ENCODE data around the gene PEAR1. TPM values are rescaled to one million over a fixed set of nuclear protein-coding genes. Genes with fewer than 3 reads are reported as not detected.

PEAR1 gene
- total and polyA plus RNA-seq, 2 of the 8 experiments (the other 6 are each of a cell fraction or from before 2014, with no cell fraction given): 0.63 to 0.71 TPM

GRCh38 chr1:156909671-156910070 lies 16.2 kb downstream of the PEAR1 start:
- Histone ChIP-seq H3K79me2 (ENCODE audit: control insufficient read depth in 1 of 2, insufficient read depth in 2 of 2, low read length in 2 of 2) (no peaks in the 10 kb centered on the region), H3K27me3 (replicated peaks in 1 of 4; ENCODE audit: control insufficient read depth in 3 of 4, extremely low read depth in 1 of 4, insufficient read depth in 3 of 4, low read length in 3 of 4) (peaks cover 0 to 15% (median 11%) of the 10 kb centered on the region in 4 experiments; a peak in 6 of 7 replicates), H3K4me3 (ENCODE audit: extremely low read depth in 1 of 4, insufficient read depth in 2 of 4, low read depth in 3 of 4, low read length in 4 of 4) (no peak overlapping the region), H2BK120ac (replicated peaks; ENCODE audit: low read depth, low read length) (no peak overlapping the region), H4K91ac (replicated peaks; ENCODE audit: insufficient read length, low read length) (no peak overlapping the region), H4K8ac (ENCODE audit: extremely low read depth, insufficient read depth, low read length) (peak overlapping the region; percentile 4; the same call in 1 of the 2 replicates), H2BK12ac (ENCODE audit: low read depth, low read length) (no peak overlapping the region), H3K4me1 (replicated peaks in 1 of 4; ENCODE audit: control insufficient read depth in 3 of 4, insufficient read depth in 4 of 4, low read length in 3 of 4) (peaks cover 2 to 12% (median 10%) of the 10 kb centered on the region in 4 experiments), H2AK5ac (ENCODE audit: low read depth, low read length) (no peak overlapping the region), H3K9me3 (ENCODE audit: insufficient read depth in 2 of 2, low read depth in 1 of 2, low read length in 1 of 2) (peaks cover 0 to 4% of the 10 kb centered on the region in 2 experiments; a peak in 1 of 4 replicates), H2AFZ (ENCODE audit: low read length) (no peak overlapping the region), H3K4ac (replicated peaks; ENCODE audit: insufficient read length, low read depth, low read length) (no peak overlapping the region), H3K36me3 (ENCODE audit: control insufficient read depth in 2 of 4, insufficient read depth in 4 of 4, low read length in 3 of 4) (no peaks in the 10 kb centered on the region), H3K56ac (replicated peaks; ENCODE audit: insufficient read length, low read depth, low read length) (no peak overlapping the region), H3K4me2 (ENCODE audit: insufficient read depth in 1 of 2, low read depth in 2 of 2, low read length in 2 of 2) (no peak overlapping the region; a peak in 1 of 4 replicates), H2BK5ac (ENCODE audit: low read depth, low read length) (no peak overlapping the region), H3K23ac (ENCODE audit: insufficient read length) (no peak overlapping the region), H4K5ac (ENCODE audit: insufficient read length, low read depth, low read length) (no peak overlapping the region), H2BK15ac (ENCODE audit: low read length) (no peak overlapping the region), H4K20me1 (replicated peaks in 1 of 2; ENCODE audit: control insufficient read depth in 1 of 2, insufficient read depth in 2 of 2, low read length in 2 of 2) (peaks cover 0 to 6% of the 10 kb centered on the region in 2 experiments), H3K18ac (ENCODE audit: extremely low read depth, low read length) (no peak overlapping the region), H3K14ac (ENCODE audit: insufficient read length) (no peak overlapping the region), H3K9ac (replicated peaks in 1 of 4; ENCODE audit: extremely low read depth in 1 of 4, low read depth in 3 of 4, low read length in 3 of 4) (no peak overlapping the region), H2BK20ac (ENCODE audit: low read length) (no peak overlapping the region), H3K79me1 (ENCODE audit: low read depth, low read length) (no peaks in the 10 kb centered on the region), H3K23me2 (ENCODE audit: low read depth, low read length) (peaks cover 3% of the 10 kb centered on the region; the same call in 1 of the 2 replicates), H3K27ac (ENCODE audit: low read depth, low read length) (no peak overlapping the region)
- no peak for FAIRE-seq
- ChIA-PET POLR2A (ENCODE audit: partially characterized antibody) (interaction anchor here (2.0 kb wide), 1 partner anchor 18 kb away, joined by 5 read pairs; no protein-coding TSS in a partner anchor), CTCF (ENCODE audit: partially characterized antibody) (interaction anchor here (1.0 to 4.5 kb wide), 11 partner anchors 10 to 221 kb away, joined by 3 to 73 read pairs (median 5); partner anchors contain the start of gene NTRK1)
- DNase-seq (ENCODE audit: low read depth in 1 of 2, low spot score in 2 of 2): no peak
- 82% methylated on average over 5 of the region's 5 CpGs; no CpG with 5 or more reads in 1 of the 2 experiments for WGBS, 2 experiments (ENCODE audit: extremely low coverage in 1 of 2, insufficient coverage in 1 of 2, insufficient read length in 1 of 2, insufficient replicate concordance in 2 of 2, low coverage in 1 of 2, low lambda C conversion rate in 2 of 2, missing lambda C conversion rate in 1 of 2)
- no peak for TF ChIP-seq EGR1 (IDR thresholded peaks at IDR 0.05; ENCODE audit: borderline replicate concordance, low read depth, low read length)
- TF ChIP-seq GABPA (IDR thresholded peaks at IDR 0.05; ENCODE audit: borderline replicate concordance, insufficient read depth, low read length): no peak
- TF ChIP-seq MAFK (IDR thresholded peaks at IDR 0.05; ENCODE audit: low read depth, low read length): no peak
- no peak for TF ChIP-seq RNF2 (IDR thresholded peaks at IDR 0.05; ENCODE audit: borderline replicate concordance, low read depth, low read length, missing control alignments, poor library complexity, severe bottlenecking)
- TF ChIP-seq SP2 (IDR thresholded peaks at IDR 0.05; ENCODE audit: low read length): no peak
- TF ChIP-seq TBP (IDR thresholded peaks at IDR 0.05; ENCODE audit: low read depth, low read length): no peak
- no peak for TF ChIP-seq CBX5 (IDR thresholded peaks at IDR 0.05; ENCODE audit: low read depth, low read length)
- TF ChIP-seq NANOG (IDR thresholded peaks at IDR 0.05; ENCODE audit: insufficient read depth, low read depth, low read length, poor library complexity, severe bottlenecking): no peak
- no peak for TF ChIP-seq EP300 (IDR thresholded peaks at IDR 0.05; ENCODE audit: borderline replicate concordance in 1 of 2, low read depth in 2 of 2, low read length in 2 of 2)
- TF ChIP-seq SAP30 (IDR thresholded peaks at IDR 0.05; ENCODE audit: insufficient read depth, insufficient replicate concordance, low read length): no peak
- TF ChIP-seq SIRT6 (IDR thresholded peaks at IDR 0.05; ENCODE audit: low read length): no peak
- no peak for TF ChIP-seq CHD2 (IDR thresholded peaks at IDR 0.05; ENCODE audit: low read length)
- TF ChIP-seq, protein P1, sequence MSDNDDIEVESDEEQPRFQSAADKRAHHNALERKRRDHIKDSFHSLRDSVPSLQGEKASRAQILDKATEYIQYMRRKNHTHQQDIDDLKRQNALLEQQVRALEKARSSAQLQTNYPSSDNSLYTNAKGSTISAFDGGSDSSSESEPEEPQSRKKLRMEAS (IDR thresholded peaks at IDR 0.05): no peak
